ENCODE results near the gene PMEPA1.

The PMEPA1 gene

DNA sequence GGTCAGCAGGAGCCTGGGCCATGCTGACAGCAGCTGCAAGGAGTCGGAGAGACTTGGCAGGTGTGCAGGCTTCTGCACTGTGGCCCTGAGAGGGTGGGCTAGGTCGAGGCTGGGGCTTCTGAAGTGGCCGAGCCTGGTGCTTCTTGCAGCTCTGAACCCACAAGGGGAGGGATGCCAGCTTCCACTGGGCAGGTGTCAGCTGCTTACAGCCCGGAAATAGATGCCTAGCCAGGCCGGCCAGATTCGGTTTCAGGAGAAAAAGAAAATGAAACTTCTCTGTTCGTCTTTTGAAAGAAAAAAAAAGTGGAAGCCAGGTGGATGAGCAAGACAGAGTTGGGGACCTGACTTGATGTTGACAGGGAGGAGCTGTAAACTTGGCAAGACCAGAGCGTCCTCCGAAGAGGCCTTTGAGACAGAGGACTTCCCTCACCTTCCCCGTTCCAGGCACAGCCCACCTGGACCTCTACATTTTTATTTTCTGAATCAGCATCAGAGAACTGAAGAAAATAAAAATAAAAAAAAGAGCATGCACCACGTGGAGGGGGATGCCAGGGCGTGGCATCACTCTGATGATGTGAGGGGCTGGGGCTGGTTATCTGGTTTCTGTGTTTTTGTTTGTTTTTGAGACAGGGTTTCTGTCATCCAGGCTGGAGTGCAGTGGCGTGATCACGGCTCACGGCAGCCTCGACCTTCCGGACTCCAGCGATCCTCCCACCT is 89.4 kb downstream of the PMEPA1 start, which contains the start of gene ZBP1:
ZBP1 (minus strand) TSS at position 153 of the 717 bp plus-strand sequence; CDS start at position 22, 131 bp downstream.
- DNase-seq: peak; percentile 75

DNA sequence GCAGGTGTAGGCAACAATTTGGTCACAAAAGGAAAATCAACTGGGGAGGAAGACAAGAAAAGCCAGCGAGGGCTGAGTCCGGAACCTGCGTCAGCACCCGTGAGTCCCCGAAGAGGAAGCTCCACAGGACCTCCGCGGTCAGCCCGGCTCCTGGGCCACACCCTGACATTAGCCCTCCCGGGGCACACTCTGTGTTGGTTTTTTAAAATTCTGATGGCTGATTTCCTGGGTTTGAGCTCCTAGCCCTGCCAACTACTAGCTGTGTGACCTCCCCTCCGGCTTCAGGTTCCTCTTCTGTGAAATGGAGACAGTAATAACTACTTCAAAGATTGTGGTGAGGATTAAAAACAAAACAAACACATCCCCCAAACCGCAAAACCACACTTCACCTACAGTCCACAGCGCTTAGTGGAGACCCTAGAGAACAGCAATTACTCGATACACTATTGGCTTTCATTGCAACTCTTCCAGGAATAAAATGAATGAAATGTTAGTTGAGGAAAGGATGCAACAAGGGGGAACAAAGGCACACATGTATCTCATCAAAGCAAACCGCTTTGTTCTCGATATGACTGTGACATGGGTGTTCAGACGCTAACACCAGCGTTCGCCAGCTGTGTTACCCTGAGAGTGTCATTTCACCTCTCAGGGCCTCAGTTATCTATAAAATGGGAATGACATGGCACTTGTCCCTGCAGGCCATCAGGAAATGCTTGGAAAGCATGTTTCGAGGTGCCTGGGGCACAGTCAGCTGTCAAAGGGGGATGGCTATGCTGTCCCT is 90.6 kb downstream of the PMEPA1 start:
- peak; percentile 77 for DNase-seq

DNA sequence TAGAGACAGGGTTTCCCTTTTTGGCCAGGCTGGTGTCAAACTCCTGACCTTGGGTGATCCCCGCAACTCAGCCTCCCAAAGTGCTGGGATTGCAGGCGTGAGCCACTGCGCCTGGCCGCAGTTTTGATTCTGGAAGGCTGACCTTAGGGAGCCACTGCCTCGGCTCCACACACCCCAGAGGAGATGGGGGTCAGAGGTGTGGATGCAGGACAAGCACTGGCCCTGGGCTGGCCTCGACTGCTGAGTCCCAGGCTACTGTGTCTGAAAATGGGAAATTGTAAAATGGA is 91.1 kb downstream of the PMEPA1 start:
- no peak for DNase-seq

GRCh38 chr20:57618091-57618763 is 91.6 kb downstream of the PMEPA1 start:
- DNase-seq: peak; percentile 33

- DNase-seq: no peak
Measured at GRCh38 chr20:57617079-57617795, 92.6 kb downstream of the PMEPA1 start.

- DNase-seq: no peak
Measured at GRCh38 chr20:57616143-57616951, 93.5 kb downstream of the PMEPA1 start.

- DNase-seq: no peak
Measured at GRCh38 chr20:57615445-57615811, 94.4 kb downstream of the PMEPA1 start.

DNA sequence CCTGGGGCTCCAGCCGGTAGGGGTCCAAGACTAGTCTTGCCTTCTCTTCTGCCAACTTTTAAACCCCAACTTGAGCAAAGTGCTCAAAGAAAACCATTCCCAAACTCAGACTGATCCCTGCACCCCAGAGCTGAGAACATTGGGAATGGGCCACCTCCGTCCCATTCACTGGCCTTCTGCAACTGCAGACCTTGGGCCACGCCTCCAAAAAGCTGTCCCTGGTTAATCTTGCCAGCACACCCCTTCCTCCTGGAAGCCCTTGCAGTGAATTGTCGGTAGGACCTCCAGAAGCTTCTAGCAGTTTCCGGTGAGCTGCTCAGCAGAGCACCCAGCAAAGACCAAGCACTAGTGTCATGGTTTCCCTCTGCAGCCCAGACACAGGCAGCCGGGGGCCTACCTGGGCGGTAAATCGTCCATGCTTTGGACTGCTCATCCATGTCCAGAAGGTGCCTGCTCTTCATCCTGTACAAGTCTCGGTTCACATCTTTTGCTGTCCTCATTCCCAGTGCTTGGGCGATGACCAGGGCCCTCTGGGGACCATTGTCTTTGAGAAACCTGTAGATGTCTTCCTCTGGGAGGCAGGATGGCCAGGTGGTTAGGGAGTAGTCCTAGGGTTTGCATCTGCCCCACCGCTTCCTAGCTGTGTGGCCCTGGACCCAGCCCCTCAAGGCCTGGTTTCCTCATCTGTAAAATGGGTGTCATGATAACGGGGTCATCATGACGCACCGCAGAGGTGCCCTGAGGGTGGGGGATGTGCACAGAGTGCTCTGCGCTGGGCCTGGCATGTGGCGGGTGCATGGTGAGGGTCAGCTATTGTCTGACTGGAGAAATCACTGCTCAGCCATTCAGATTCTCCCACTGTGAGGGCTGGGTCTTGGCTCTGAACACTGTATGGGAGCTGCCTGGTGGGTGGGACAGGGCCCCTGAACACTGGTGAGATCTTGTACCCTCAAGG is 95.0 kb downstream of the PMEPA1 start:
- no peak for DNase-seq

- DNase-seq: no peak
Measured at GRCh38 chr20:57613481-57613921, 96.3 kb downstream of the PMEPA1 start.

DNA sequence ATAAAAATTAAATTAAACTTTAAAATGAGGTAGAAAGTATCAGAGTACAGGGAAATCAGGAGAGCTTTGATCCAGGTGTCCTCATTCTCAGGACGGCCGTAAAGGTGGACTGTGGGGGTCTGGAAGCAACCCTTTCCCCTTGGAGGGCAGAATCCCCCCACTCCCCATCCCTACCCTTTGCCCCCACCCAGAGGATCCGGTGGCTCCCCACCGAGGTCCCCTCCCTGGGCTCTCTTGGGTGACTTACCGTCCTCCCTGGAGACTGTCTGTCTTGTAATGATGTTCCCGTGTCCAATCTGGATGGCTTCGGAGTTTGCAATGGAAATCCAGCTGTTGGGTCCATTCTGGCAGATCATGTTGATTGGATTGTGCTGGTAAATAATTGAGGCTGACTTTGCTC is 96.9 kb downstream of the PMEPA1 start:
- DNase-seq: no peak

DNA sequence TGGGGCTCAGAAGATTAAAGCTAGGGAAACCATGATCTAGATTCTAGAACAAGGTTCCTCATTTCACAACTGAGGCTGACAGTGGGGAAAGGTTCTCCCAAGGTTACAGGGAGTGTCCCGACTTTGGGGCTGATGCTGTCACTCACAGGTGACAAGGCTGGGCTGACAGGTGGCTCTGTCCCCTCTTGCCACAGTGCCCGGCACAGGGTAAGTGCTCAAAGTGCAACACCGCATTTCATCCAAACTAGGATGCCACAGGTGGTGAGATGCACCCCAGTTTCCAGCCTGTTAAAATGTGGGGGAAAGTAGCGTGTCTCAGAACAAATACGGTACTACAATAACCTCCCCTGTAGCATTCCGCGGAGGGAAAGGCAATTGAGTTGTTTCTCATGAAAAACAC is 97.4 kb downstream of the PMEPA1 start:
- DNase-seq: no peak

GRCh38 chr20:57611586-57612311 is 98.1 kb downstream of the PMEPA1 start:
- DNase-seq: no peak

GRCh38 chr20:57610261-57610952 is 99.4 kb downstream of the PMEPA1 start:
- DNase-seq: no peak

DNA sequence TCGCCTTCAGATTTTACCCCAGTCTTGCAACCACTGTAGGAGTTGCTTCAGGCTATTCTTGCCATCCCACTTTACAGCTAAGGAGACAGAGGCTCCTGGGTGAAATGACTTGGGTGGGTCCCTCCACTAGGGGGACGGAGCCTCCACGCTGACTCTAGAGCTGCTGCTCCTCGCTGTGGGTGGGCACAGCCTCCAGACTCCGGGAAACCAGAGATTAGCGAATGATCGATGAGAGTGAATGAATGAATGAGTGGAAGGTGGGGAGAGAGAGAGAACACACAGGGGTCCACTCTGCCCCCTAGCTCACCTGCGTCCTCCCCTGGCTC is 100.0 kb downstream of the PMEPA1 start:
- no peak for DNase-seq

- DNase-seq: no peak
Measured at GRCh38 chr20:57609086-57609841, 100.6 kb downstream of the PMEPA1 start.

GRCh38 chr20:57608516-57608915 is 101.3 kb downstream of the PMEPA1 start:
- no peak for DNase-seq

GRCh38 chr20:57605878-57606277 is 103.9 kb downstream of the PMEPA1 start:
- DNase-seq: no peak

DNA sequence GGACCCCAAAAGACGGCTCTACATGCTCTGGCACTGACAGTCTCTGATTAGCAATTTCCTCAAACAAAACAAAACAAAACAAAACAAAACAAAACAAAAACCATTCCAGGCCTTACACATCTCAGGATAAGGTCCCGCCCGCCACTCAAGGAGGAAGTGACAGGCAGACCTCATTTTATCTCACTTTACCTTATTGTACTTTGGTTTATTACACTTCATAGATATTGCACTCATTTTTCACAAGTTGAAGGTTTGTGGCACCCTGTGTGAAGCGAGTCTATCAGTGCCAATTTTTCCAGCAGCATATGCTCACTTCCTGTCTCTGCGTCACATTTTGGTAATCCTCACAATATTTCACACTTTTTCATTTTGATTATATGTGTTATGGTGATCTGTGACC is 104.8 kb downstream of the PMEPA1 start:
- no peak for DNase-seq

DNA sequence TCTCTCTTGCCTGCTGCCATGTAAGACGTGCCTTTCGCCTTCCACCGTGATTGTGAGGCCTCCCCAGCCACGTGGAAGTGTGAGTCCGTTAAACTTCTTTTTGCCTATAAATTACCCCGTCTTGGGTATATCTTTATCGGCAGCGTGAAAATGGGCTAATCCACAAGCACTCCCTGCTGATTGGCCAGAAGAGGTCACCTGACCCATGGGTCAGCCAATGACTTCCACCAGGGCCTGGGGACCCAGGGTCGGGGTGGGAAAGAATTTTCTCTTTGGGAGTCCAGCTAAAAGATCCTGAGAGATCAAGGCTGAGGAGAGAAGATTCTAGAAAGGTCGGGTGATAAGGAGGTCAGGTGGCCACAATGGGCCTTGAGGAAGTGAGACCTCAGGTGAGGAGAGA is 106.7 kb downstream of the PMEPA1 start:
- no peak for DNase-seq

Data from NK-92 treated with Interleukin-12 subunit alpha and Interleukin-12 subunit beta, amount 100 ng/mL, for 24 hours (cell line).